Measurements from ENCODE around the gene CST8.
"Not testable (repeated sequence)": the region's sequence is repeated elsewhere in the genome, so short reads cannot be mapped to it uniquely, and the experiment has no call there.

The CST8 gene

GRCh38 chr20:23472306-23472705, 18.6 kb upstream of the CST8 start:
- DNase-seq (ENCODE audit: low read depth); H3K4me3 ChIP-seq (ENCODE audit: low read depth, low read length): not testable (repeated sequence)

- H3K4me3 ChIP-seq (ENCODE audit: low read depth, low read length); DNase-seq (ENCODE audit: low read depth): not testable (repeated sequence)
Observed at GRCh38 chr20:23473293-23473692, 17.6 kb upstream of the CST8 start.

GRCh38 chr20:23475395-23475794, 15.5 kb upstream of the CST8 start:
- no peak for DNase-seq (ENCODE audit: low read depth)
- H3K4me3 ChIP-seq (ENCODE audit: low read depth, low read length): no peak overlapping the region

- no peak for DNase-seq (ENCODE audit: low read depth)
- H3K4me3 ChIP-seq (ENCODE audit: low read depth, low read length): no peak overlapping the region
Observed at GRCh38 chr20:23476015-23476754, 14.7 kb upstream of the CST8 start.

- no peak overlapping the region for H3K4me3 ChIP-seq (ENCODE audit: low read depth, low read length)
- DNase-seq (ENCODE audit: low read depth): no peak
Observed at GRCh38 chr20:23477223-23477622, 13.7 kb upstream of the CST8 start.

GRCh38 chr20:23479043-23479442, 11.9 kb upstream of the CST8 start:
- no peak overlapping the region for H3K4me3 ChIP-seq (ENCODE audit: low read depth, low read length)
- DNase-seq (ENCODE audit: low read depth): no peak

GRCh38 chr20:23482138-23482537, 8.8 kb upstream of the CST8 start:
- H3K4me3 ChIP-seq (ENCODE audit: low read depth, low read length): no peak overlapping the region
- DNase-seq (ENCODE audit: low read depth): no peak

- DNase-seq (ENCODE audit: low read depth): no peak
- no peak overlapping the region for H3K4me3 ChIP-seq (ENCODE audit: low read depth, low read length)
Observed at GRCh38 chr20:23484081-23484480, 6.8 kb upstream of the CST8 start.

GRCh38 chr20:23488470-23488869, 2.4 kb upstream of the CST8 start:
- H3K4me3 ChIP-seq (ENCODE audit: low read depth, low read length): no peak overlapping the region
- no peak for DNase-seq (ENCODE audit: low read depth)

GRCh38 chr20:23488996-23489395, 1.9 kb upstream of the CST8 start:
- no peak for DNase-seq (ENCODE audit: low read depth)
- H3K4me3 ChIP-seq (ENCODE audit: low read depth, low read length): no peak overlapping the region

GRCh38 chr20:23492292-23492691, 1.4 kb downstream of the CST8 start:
- no peak for DNase-seq (ENCODE audit: low read depth)
- no peak overlapping the region for H3K4me3 ChIP-seq (ENCODE audit: low read depth, low read length)

- DNase-seq (ENCODE audit: low read depth): no peak
- H3K4me3 ChIP-seq (ENCODE audit: low read depth, low read length): no peak overlapping the region
Observed at GRCh38 chr20:23493172-23493772, 2.4 kb downstream of the CST8 start.

GRCh38 chr20:23497536-23497935, 6.6 kb downstream of the CST8 start:
- H3K4me3 ChIP-seq (ENCODE audit: low read depth, low read length): no peak overlapping the region
- no peak for DNase-seq (ENCODE audit: low read depth)

GRCh38 chr20:23501926-23502325, 11.0 kb downstream of the CST8 start:
- no peak for DNase-seq (ENCODE audit: low read depth)
- H3K4me3 ChIP-seq (ENCODE audit: low read depth, low read length): no peak overlapping the region

GRCh38 chr20:23503649-23504048, 12.7 kb downstream of the CST8 start:
- H3K4me3 ChIP-seq (ENCODE audit: low read depth, low read length): no peak overlapping the region
- no peak for DNase-seq (ENCODE audit: low read depth)

- no peak for DNase-seq (ENCODE audit: low read depth)
Observed at GRCh38 chr20:23507346-23507745, 16.4 kb downstream of the CST8 start.

GRCh38 chr20:23508449-23509229, 17.7 kb downstream of the CST8 start:
- DNase-seq (ENCODE audit: low read depth): no peak
- H3K4me3 ChIP-seq (ENCODE audit: low read depth, low read length): no peak overlapping the region

More at GRCh38 chr20:23507346-23507745, 16.4 kb downstream of the CST8 start:
- H3K4me3 ChIP-seq (ENCODE audit: low read depth, low read length): no peak overlapping the region

GRCh38 chr20:23509247-23509913, 18.5 kb downstream of the CST8 start:
- no peak overlapping the region for H3K4me3 ChIP-seq (ENCODE audit: low read depth, low read length)
- DNase-seq (ENCODE audit: low read depth): no peak

- no peak overlapping the region for H3K4me3 ChIP-seq (ENCODE audit: low read depth, low read length)
- no peak for DNase-seq (ENCODE audit: low read depth)
Observed at GRCh38 chr20:23510000-23510590, 19.2 kb downstream of the CST8 start.

- DNase-seq (ENCODE audit: low read depth): no peak
- no peak overlapping the region for H3K4me3 ChIP-seq (ENCODE audit: low read depth, low read length)
Observed at GRCh38 chr20:23513164-23513563, 22.2 kb downstream of the CST8 start.
